GM18951 (cell line): ENCODE results near the gene TEX53.

ENCODE experiments used
- POLR2A ChIP-seq: IDR thresholded peaks from 4 replicates; pipeline ENCODE4 v1.6.1; 2011; ENCODE audit warnings: mild to moderate bottlenecking; ENCODE audit not compliant: insufficient read length, insufficient read depth; ENCODE audit errors: extremely low read depth
- in situ Hi-C: fragments of 300-500 bp; cut with MboI; formaldehyde crosslinking; loops from one replicate; pipeline ENCODE4 v1.12.0; 2022; ENCODE audit warnings: low sequenced_read_pairs, mixed read lengths, inconsistent platforms; ENCODE audit not compliant: unreplicated experiment

The TEX53 gene

GRCh38 chr9:114674076-114674797, 16.6 kb upstream of the TEX53 start:
- in situ Hi-C loops = loop anchor here (5.0 kb wide), 1 partner anchor 338 kb away; no protein-coding TSS in a partner anchor
- TF ChIP-seq POLR2A = no peak

- TF ChIP-seq POLR2A = no peak
- in situ Hi-C loops = loop anchor here (5.0 kb wide), 1 partner anchor 341 kb away; no protein-coding TSS in a partner anchor
These were observed 14.0 kb upstream of the TEX53 start for GRCh38 chr9:114671605-114672004.

GRCh38 chr9:114669961-114670360, 12.4 kb upstream of the TEX53 start:
- no peak for TF ChIP-seq POLR2A
- in situ Hi-C loops = loop anchor here (5.0 kb wide), 1 partner anchor 342 kb away; no protein-coding TSS in a partner anchor

GRCh38 chr9:114668146-114668545, 10.5 kb upstream of the TEX53 start:
- no peak for TF ChIP-seq POLR2A
- in situ Hi-C loops = no loop called here

GRCh38 chr9:114666851-114667250, 9.2 kb upstream of the TEX53 start:
- in situ Hi-C loops = no loop called here
- no peak for TF ChIP-seq POLR2A

GRCh38 chr9:114666401-114666800, 8.8 kb upstream of the TEX53 start:
- in situ Hi-C loops = no loop called here
- TF ChIP-seq POLR2A = no peak

- TF ChIP-seq POLR2A = no peak
- in situ Hi-C loops = no loop called here
These were observed 6.6 kb upstream of the TEX53 start for GRCh38 chr9:114664181-114664580.

GRCh38 chr9:114662081-114662989, 4.7 kb upstream of the TEX53 start:
- in situ Hi-C loops = no loop called here
- TF ChIP-seq POLR2A = no peak

GRCh38 chr9:114656301-114656700, 1.3 kb downstream of the TEX53 start:
- no peak for TF ChIP-seq POLR2A
- in situ Hi-C loops = no loop called here

- in situ Hi-C loops = no loop called here
- TF ChIP-seq POLR2A = no peak
These were observed 1.9 kb downstream of the TEX53 start for GRCh38 chr9:114655689-114656088.

GRCh38 chr9:114653556-114654159, 3.9 kb downstream of the TEX53 start:
- TF ChIP-seq POLR2A = no peak
- in situ Hi-C loops = no loop called here

GRCh38 chr9:114652776-114653555, 4.6 kb downstream of the TEX53 start:
- in situ Hi-C loops = no loop called here
- TF ChIP-seq POLR2A = no peak
